NB4 (cell line): ENCODE data around the gene DHRS12.

ENCODE experiments used
- DNase-seq: peaks from one replicate; pipeline ENCODE4 v3.0.0; 2010; ENCODE audit warnings: low read depth
- H3K4me3 ChIP-seq: one replicate; pipeline ENCODE4 v1.5.1; 2011; ENCODE audit warnings: mild to moderate bottlenecking, low read depth, low read length, moderate library complexity
- CTCF ChIP-seq: IDR thresholded peaks from one replicate; pipeline ENCODE4 v1.5.1; 2012; ENCODE audit warnings: low read depth, low read length
- MYC ChIP-seq: IDR thresholded peaks from 2 replicates; pipeline ENCODE4 v1.6.1; 2011; ENCODE audit warnings: low read depth, low read length
- POLR2A ChIP-seq: IDR thresholded peaks from 2 replicates; pipeline ENCODE4 v1.6.1; 2011; ENCODE audit warnings: mild to moderate bottlenecking; ENCODE audit not compliant: insufficient read length; ENCODE audit errors: extremely low read depth
- TF ChIP-seq, protein P1 (sequence below): IDR thresholded peaks from 2 replicates; pipeline ENCODE4 v1.6.1; 2011; ENCODE audit warnings: low read depth, low read length

Gene DHRS12, protein sequence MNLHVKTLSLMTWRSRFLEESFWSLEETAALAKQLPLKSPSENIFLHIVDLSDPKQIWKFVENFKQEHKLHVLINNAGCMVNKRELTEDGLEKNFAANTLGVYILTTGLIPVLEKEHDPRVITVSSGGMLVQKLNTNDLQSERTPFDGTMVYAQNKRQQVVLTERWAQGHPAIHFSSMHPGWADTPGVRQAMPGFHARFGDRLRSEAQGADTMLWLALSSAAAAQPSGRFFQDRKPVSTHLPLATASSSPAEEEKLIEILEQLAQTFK

DNA sequence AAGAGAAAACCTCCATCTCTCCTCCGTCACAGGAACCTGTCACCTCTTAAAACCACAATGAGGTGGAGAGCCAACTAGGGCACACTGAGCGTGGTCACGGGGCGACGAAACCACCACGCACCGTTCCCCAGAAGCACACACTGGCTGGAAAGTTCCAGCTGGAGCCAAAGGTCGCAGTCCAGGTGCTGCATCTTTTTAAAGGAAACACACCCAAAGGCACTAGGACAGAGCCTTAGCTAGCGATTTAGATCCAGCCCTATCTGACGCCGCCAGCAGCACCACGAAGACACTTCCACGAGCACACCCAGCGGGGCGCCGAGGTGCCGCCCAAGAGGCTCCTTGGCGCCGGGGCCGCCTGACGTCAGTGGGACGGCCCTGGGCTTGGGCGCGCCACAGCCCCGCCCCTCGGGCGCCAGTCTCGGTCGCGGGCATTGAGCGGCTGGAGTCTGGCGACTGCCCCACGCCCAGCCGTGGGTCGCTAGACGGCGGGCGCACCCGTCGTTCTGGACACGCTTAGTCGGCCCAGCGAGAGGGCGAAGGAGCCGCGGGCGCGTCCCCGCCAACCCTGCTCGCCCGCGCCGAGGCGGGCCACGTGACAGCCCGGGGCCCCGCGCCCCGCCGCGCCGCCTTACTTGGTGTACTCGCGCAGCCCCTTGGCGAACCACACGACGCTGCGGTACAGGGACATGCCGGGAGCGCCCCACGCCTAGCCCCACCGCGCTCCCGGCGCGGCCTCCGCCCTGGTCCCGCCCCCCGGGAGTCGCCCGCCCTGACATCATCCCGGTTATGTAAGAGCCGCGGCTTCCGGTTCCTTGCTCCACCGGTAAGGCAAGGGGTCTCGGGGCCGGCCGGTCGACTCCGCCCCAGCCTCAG, at the start of gene DHRS12:
Gene DHRS12, minus strand, starts transcription at position 742 of the 873 bp plus-strand sequence. CDS start 4,504 bp downstream, outside the sequence.
- TF ChIP-seq MYC = peak; percentile 81
- peak; percentile 90 for TF ChIP-seq POLR2A
- TF ChIP-seq, protein P1, sequence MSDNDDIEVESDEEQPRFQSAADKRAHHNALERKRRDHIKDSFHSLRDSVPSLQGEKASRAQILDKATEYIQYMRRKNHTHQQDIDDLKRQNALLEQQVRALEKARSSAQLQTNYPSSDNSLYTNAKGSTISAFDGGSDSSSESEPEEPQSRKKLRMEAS = peak; percentile 86
- no peak for TF ChIP-seq CTCF
- H3K4me3 ChIP-seq = peak within 1 kb of the TSS; percentile 65
- peak; percentile 91 for DNase-seq

DNA sequence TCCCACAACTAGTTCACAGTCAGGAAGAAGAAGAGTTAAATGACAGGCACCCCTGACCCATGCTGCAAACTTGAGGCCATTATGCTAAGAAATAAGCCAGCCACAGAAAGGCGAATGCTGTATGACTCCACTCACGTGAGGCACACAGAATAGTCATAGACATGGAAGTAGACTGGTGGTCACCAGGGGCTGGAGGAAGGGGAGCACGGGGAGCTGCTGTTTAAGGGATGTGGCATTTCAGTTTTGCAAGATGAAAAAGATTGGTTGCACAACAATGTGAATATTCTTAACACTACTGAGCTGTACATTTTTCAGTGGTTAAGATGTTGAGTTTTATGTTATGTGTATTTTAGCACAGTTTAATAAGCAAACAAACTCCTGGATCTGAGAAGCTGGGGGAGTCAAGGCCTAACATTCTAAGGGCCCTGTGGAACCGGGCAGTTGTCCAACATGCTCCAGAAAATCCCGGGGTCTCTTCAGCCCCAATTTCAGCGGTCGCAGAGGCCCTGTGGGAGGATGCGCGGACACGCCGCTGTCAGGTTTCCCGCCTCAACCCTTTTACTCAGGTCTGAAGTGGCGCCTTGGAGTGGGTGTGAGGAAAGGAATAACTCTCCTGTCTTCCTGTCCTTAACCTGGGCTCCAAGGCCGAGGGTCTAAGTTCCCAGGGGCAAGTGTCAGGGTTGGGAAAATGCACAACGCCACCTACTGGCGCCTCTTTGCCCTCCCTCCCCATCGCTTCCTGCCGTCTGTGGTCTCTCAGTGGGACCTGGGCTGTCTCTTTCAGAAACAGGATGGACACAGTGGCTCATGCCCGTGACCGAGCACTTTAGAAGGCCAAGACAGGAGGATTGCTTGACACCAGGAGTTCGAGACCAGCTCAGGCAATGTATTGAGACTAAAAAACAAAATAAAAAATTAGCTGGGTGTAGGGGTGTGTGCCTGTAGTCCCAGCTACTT, 45.5 kb upstream of the DHRS12 start:
- no peak overlapping the region for H3K4me3 ChIP-seq

GRCh38 chr13:51848674-51849073, 44.7 kb upstream of the DHRS12 start:
- H3K4me3 ChIP-seq = no peak overlapping the region
- DNase-seq = no peak
- TF ChIP-seq MYC = no peak
- no peak for TF ChIP-seq POLR2A
- no peak for TF ChIP-seq CTCF
- TF ChIP-seq, protein P1 = no peak

More for the DNA sequence above, 45.5 kb upstream of the DHRS12 start:
- DNase-seq = peak; percentile 76
- TF ChIP-seq CTCF (peak; percentile 91), MYC (peak; percentile 36; the same call in 1 of the 2 replicates), POLR2A (no peak)
- TF ChIP-seq, protein P1 = peak; percentile 45

DNA sequence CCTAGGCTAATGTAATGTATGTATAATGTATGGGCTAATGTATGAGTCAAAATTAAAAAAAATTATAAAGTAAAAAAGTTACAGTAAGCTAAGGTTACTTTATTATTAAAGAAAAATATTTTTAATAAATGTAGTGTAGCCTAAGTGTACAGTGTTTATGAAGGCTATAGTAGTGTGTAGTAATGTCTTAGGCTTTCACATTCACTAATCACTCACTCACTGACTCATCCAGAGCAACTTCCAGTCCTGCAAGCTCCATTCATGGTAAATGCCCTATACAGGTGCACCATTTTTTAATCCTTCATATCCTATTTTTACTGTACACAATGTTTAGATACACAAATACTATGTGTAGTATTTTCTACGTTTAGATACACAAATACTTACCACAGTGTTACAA, 42.8 kb upstream of the DHRS12 start:
- DNase-seq = no peak
- TF ChIP-seq POLR2A (no peak), CTCF (no peak), MYC (no peak)
- TF ChIP-seq, protein P1 = no peak
- no peak overlapping the region for H3K4me3 ChIP-seq

DNA sequence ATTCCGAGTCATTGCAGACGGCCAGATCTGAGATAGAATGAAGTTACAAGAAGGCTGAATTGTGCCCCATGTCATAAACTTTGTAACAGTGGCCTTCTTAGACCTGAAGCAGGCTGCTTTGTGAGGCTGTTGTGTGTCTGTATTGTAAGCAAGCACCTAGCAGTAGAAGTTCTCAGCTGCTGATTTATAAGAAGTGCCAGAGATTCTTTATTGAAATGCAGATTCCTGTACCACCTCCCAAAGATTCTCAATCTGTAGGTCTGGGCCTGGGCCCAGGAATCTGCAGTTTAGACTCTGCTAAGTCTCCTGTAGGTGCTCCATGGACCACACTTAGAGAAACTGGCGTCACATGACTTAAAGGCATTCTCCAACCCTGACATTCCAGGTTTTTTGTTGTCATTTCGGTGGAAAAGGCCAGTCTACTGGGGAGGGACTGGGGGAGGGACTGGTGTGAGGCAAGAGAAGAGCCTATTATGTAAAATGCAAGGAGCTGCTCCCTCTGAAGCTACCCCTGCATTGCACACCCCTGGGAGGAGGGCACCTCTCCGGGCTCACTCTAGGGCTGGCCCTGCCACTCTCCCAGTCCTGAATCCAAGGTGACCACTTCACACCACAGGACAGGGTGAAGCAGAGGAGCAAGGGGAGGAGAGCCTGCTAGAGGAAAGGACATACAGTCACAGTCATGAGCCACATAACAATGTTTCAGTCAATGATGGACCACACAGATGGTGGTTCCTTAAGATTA, 41.8 kb upstream of the DHRS12 start:
- TF ChIP-seq POLR2A (no peak), CTCF (no peak), MYC (no peak)
- TF ChIP-seq, protein P1 = no peak
- H3K4me3 ChIP-seq = no peak overlapping the region
- no peak for DNase-seq
